Neural progenitor cell (in vitro differentiated cells): ENCODE results near the gene TRABD2A.

Experiments
- CTCF ChIP-seq: fragments of 200-600 bp; sonication (generic); IDR thresholded peaks from 2 replicates; pipeline ENCODE4 v1.5.1; 2017; ENCODE audit warnings: antibody characterized with exemption, mild to moderate bottlenecking
- EZH2 ChIP-seq: fragments of 200-600 bp; sonication (generic); IDR thresholded peaks from 2 replicates; pipeline ENCODE4 v1.6.1; 2017; ENCODE audit warnings: antibody characterized with exemption, mild to moderate bottlenecking, moderate library complexity
- EZH2phosphoT487 ChIP-seq: fragments of 200-600 bp; sonication (generic); IDR thresholded peaks from 2 replicates; pipeline ENCODE4 v1.6.1; 2017; ENCODE audit warnings: antibody characterized with exemption

GRCh38 chr2:84858937-84859336 is 21.9 kb downstream of the TRABD2A start:
- TF ChIP-seq CTCF (no peak), EZH2 (no peak), EZH2phosphoT487 (no peak)
